Measurements from ENCODE around the gene RXRA.

The RXRA gene

GRCh38 chr9:134422301-134423090, 96.2 kb downstream of the RXRA start:
- no peak for TF ChIP-seq POLR2AphosphoS5 (IDR thresholded peaks at IDR 0.05; ENCODE audit: low read depth, low read length)
- no peak for TF ChIP-seq SIN3A (IDR thresholded peaks at IDR 0.05; ENCODE audit: borderline replicate concordance, insufficient read depth, low read length)
- no peak for TF ChIP-seq REST (IDR thresholded peaks at IDR 0.05; ENCODE audit: insufficient read depth in 1 of 2, low read depth in 2 of 2, low read length in 2 of 2)
- TF ChIP-seq TAF1 (IDR thresholded peaks at IDR 0.05; ENCODE audit: borderline replicate concordance, insufficient read depth, low read length) = no peak
- TF ChIP-seq FOXP2 (optimal IDR thresholded peaks at IDR 0.05; ENCODE audit: borderline replicate concordance, extremely low read depth, extremely low read length, insufficient read depth) = no peak

- TF ChIP-seq TAF1 (IDR thresholded peaks at IDR 0.05; ENCODE audit: borderline replicate concordance, insufficient read depth, low read length) = no peak
- no peak for TF ChIP-seq SIN3A (IDR thresholded peaks at IDR 0.05; ENCODE audit: borderline replicate concordance, insufficient read depth, low read length)
- no peak for TF ChIP-seq POLR2AphosphoS5 (IDR thresholded peaks at IDR 0.05; ENCODE audit: low read depth, low read length)
- TF ChIP-seq REST (IDR thresholded peaks at IDR 0.05; ENCODE audit: insufficient read depth in 1 of 2, low read depth in 2 of 2, low read length in 2 of 2) = no peak
- TF ChIP-seq FOXP2 (optimal IDR thresholded peaks at IDR 0.05; ENCODE audit: borderline replicate concordance, extremely low read depth, extremely low read length, insufficient read depth) = no peak
These were observed 96.9 kb downstream of the RXRA start for GRCh38 chr9:134423166-134423565.

GRCh38 chr9:134423749-134424148, 97.5 kb downstream of the RXRA start:
- TF ChIP-seq FOXP2 (optimal IDR thresholded peaks at IDR 0.05; ENCODE audit: borderline replicate concordance, extremely low read depth, extremely low read length, insufficient read depth) (no peak), POLR2AphosphoS5 (IDR thresholded peaks at IDR 0.05; ENCODE audit: low read depth, low read length) (no peak), REST (IDR thresholded peaks at IDR 0.05; ENCODE audit: insufficient read depth in 1 of 2, low read depth in 2 of 2, low read length in 2 of 2) (no peak), TAF1 (IDR thresholded peaks at IDR 0.05; ENCODE audit: borderline replicate concordance, insufficient read depth, low read length) (no peak)

- TF ChIP-seq REST (IDR thresholded peaks at IDR 0.05; ENCODE audit: insufficient read depth in 1 of 2, low read depth in 2 of 2, low read length in 2 of 2) = no peak
- TF ChIP-seq SIN3A (IDR thresholded peaks at IDR 0.05; ENCODE audit: borderline replicate concordance, insufficient read depth, low read length) = no peak
- no peak for TF ChIP-seq POLR2AphosphoS5 (IDR thresholded peaks at IDR 0.05; ENCODE audit: low read depth, low read length)
- TF ChIP-seq TAF1 (IDR thresholded peaks at IDR 0.05; ENCODE audit: borderline replicate concordance, insufficient read depth, low read length) = no peak
- no peak for TF ChIP-seq FOXP2 (optimal IDR thresholded peaks at IDR 0.05; ENCODE audit: borderline replicate concordance, extremely low read depth, extremely low read length, insufficient read depth)
These were observed 98.6 kb downstream of the RXRA start for GRCh38 chr9:134424818-134425217.
